Activated T-cell treated with anti-CD3 and anti-CD28 coated beads, Interleukin-2, amount 50 U/mL, for 72 hours (primary cell): ENCODE results near the gene LMNB1. TPM values are rescaled to one million over a fixed set of nuclear protein-coding genes. Genes with fewer than 3 reads are reported as not detected.

Experiments used
- ATAC-seq, 2 donors: fragments of 150-1000 bp; cut with Tn5 transposase; replicated peaks in 1 of 2; 2 replicates each; pipeline ENCODE4 v1.10.0; 2021; ENCODE audit warnings: moderate library complexity in 2 of 2, mild to moderate bottlenecking in 1 of 2
- DNase-seq, 2 donors: peaks; one replicate each; pipeline ENCODE4 v3.0.0; 2021 to 2022; ENCODE audit warnings: mixed read lengths in 1 of 2
- H3K27ac Mint-ChIP-seq: one replicate; pipeline ENCODE4 v1.8.0; 2022; ENCODE audit warnings: mild to moderate bottlenecking, moderate library complexity, mixed read lengths
- H3K27me3 Mint-ChIP-seq: one replicate; pipeline ENCODE4 v1.8.0; 2022; ENCODE audit warnings: low read depth, mixed read lengths
- H3K36me3 Mint-ChIP-seq, 2 donors: one replicate each; pipeline ENCODE4 v1.8.0; 2022; ENCODE audit warnings: mixed read lengths in 2 of 2, mild to moderate bottlenecking in 1 of 2; ENCODE audit not compliant: insufficient read depth in 2 of 2
- H3K4me1 Mint-ChIP-seq: one replicate; pipeline ENCODE4 v1.8.0; 2022; ENCODE audit warnings: low read depth, mixed read lengths
- H3K4me3 Mint-ChIP-seq, 2 donors: one replicate each; pipeline ENCODE4 v1.8.0; 2022; ENCODE audit warnings: mild to moderate bottlenecking in 2 of 2, mixed read lengths in 2 of 2, moderate library complexity in 2 of 2
- H3K9me3 Mint-ChIP-seq, 2 donors: one replicate each; pipeline ENCODE4 v1.8.0; 2022; ENCODE audit warnings: mixed read lengths in 2 of 2
- total RNA-seq, 2 donors: library from RNA; stranded (reverse); gene quantifications; one replicate each; pipeline ENCODE4 v1.2.3, GENCODE V29; 2022

LMNB1 gene
- total RNA-seq, 2 donors from 2014 or later, result 186 to 211 TPM

GRCh38 chr5:126857472-126858410, 80.8 kb downstream of the LMNB1 start:
- H3K36me3 Mint-ChIP-seq, result peaks cover 9 to 21% of the 10 kb centered on the region in 2 donors
- H3K4me1 Mint-ChIP-seq, result peaks cover 22% of the 10 kb centered on the region
- no peak overlapping the region for H3K27ac Mint-ChIP-seq
- H3K4me3 Mint-ChIP-seq, result no peak overlapping the region
- DNase-seq, result no peak
- ATAC-seq, result no peak
- H3K9me3 Mint-ChIP-seq, result peaks cover 0 to 2% of the 10 kb centered on the region in 2 donors
- H3K27me3 Mint-ChIP-seq, result no peaks in the 10 kb centered on the region

- DNase-seq (no peak), ATAC-seq (no peak)
- H3K9me3 Mint-ChIP-seq, result peaks cover 0 to 2% of the 10 kb centered on the region in 2 donors
- no peaks in the 10 kb centered on the region for H3K27me3 Mint-ChIP-seq
- H3K36me3 Mint-ChIP-seq, result peaks cover 10 to 16% of the 10 kb centered on the region in 2 donors
- H3K27ac Mint-ChIP-seq, result no peak overlapping the region
- peaks cover 15% of the 10 kb centered on the region for H3K4me1 Mint-ChIP-seq
- no peak overlapping the region for H3K4me3 Mint-ChIP-seq
These were observed 81.5 kb downstream of the LMNB1 start for GRCh38 chr5:126858441-126858840.

GRCh38 chr5:126863402-126863801, 86.5 kb downstream of the LMNB1 start:
- Mint-ChIP-seq H3K4me1 (no peaks in the 10 kb centered on the region), H3K27me3 (no peaks in the 10 kb centered on the region), H3K4me3 (no peak overlapping the region), H3K27ac (no peak overlapping the region), H3K9me3 (no peaks in the 10 kb centered on the region), H3K36me3 (peaks cover 0 to 1% of the 10 kb centered on the region in 2 donors)
- ATAC-seq (no peak), DNase-seq (no peak)

- no peak for DNase-seq
- H3K4me3 Mint-ChIP-seq, result no peak overlapping the region
- H3K27ac Mint-ChIP-seq, result no peak overlapping the region
- H3K9me3 Mint-ChIP-seq, result no peaks in the 10 kb centered on the region
- ATAC-seq, result peak in 1 of 2 donors; percentile 18
- no peaks in the 10 kb centered on the region for H3K27me3 Mint-ChIP-seq
- peaks cover 0 to 1% of the 10 kb centered on the region in 2 donors for H3K36me3 Mint-ChIP-seq
- peaks cover 8% of the 10 kb centered on the region for H3K4me1 Mint-ChIP-seq
These were observed 87.2 kb downstream of the LMNB1 start for GRCh38 chr5:126864042-126864688.

- no peak for DNase-seq
- no peak overlapping the region for H3K27ac Mint-ChIP-seq
- no peaks in the 10 kb centered on the region for H3K9me3 Mint-ChIP-seq
- H3K4me1 Mint-ChIP-seq, result peaks cover 11% of the 10 kb centered on the region
- peaks cover 0 to 1% of the 10 kb centered on the region in 2 donors for H3K36me3 Mint-ChIP-seq
- no peaks in the 10 kb centered on the region for H3K27me3 Mint-ChIP-seq
- ATAC-seq, result no peak
- no peak overlapping the region for H3K4me3 Mint-ChIP-seq
These were observed 88.4 kb downstream of the LMNB1 start for GRCh38 chr5:126865299-126865698.

- no peak for DNase-seq
- Mint-ChIP-seq H3K27me3 (no peaks in the 10 kb centered on the region), H3K36me3 (peaks cover 0 to 1% of the 10 kb centered on the region in 2 donors), H3K9me3 (no peaks in the 10 kb centered on the region), H3K27ac (no peak overlapping the region), H3K4me3 (no peak overlapping the region), H3K4me1 (peaks cover 11% of the 10 kb centered on the region)
- ATAC-seq, result no peak
These were observed 90.1 kb downstream of the LMNB1 start for GRCh38 chr5:126866851-126867636.

- Mint-ChIP-seq H3K27me3 (no peaks in the 10 kb centered on the region), H3K9me3 (no peaks in the 10 kb centered on the region), H3K27ac (no peak overlapping the region), H3K36me3 (no peaks in the 10 kb centered on the region), H3K4me3 (peak overlapping the region; percentile 73 to 80), H3K4me1 (peaks cover 11% of the 10 kb centered on the region)
- no peak for DNase-seq
- no peak for ATAC-seq
These were observed 91.5 kb downstream of the LMNB1 start for GRCh38 chr5:126868338-126869004.

- DNase-seq (no peak), ATAC-seq (peak; percentile 62 to 66)
- Mint-ChIP-seq H3K27me3 (no peaks in the 10 kb centered on the region), H3K4me1 (peaks cover 11% of the 10 kb centered on the region), H3K9me3 (no peaks in the 10 kb centered on the region), H3K27ac (no peak overlapping the region), H3K36me3 (no peaks in the 10 kb centered on the region), H3K4me3 (peak overlapping the region; percentile 73 to 80)
These were observed 92.1 kb downstream of the LMNB1 start for GRCh38 chr5:126869005-126869451.

- peaks cover 0 to 1% of the 10 kb centered on the region in 2 donors for H3K36me3 Mint-ChIP-seq
- no peak overlapping the region for H3K27ac Mint-ChIP-seq
- no peak overlapping the region for H3K4me3 Mint-ChIP-seq
- H3K9me3 Mint-ChIP-seq, result no peaks in the 10 kb centered on the region
- peaks cover 11% of the 10 kb centered on the region for H3K4me1 Mint-ChIP-seq
- no peak for DNase-seq
- ATAC-seq, result no peak
- no peaks in the 10 kb centered on the region for H3K27me3 Mint-ChIP-seq
These were observed 94.5 kb downstream of the LMNB1 start for GRCh38 chr5:126871441-126871840.

GRCh38 chr5:126872561-126873354, 95.8 kb downstream of the LMNB1 start:
- H3K27me3 Mint-ChIP-seq, result no peaks in the 10 kb centered on the region
- no peak overlapping the region for H3K27ac Mint-ChIP-seq
- H3K4me1 Mint-ChIP-seq, result peaks cover 11% of the 10 kb centered on the region
- no peaks in the 10 kb centered on the region for H3K9me3 Mint-ChIP-seq
- H3K36me3 Mint-ChIP-seq, result peaks cover 0 to 1% of the 10 kb centered on the region in 2 donors
- DNase-seq, result no peak
- H3K4me3 Mint-ChIP-seq, result no peak overlapping the region
- no peak for ATAC-seq

- H3K4me3 Mint-ChIP-seq, result no peak overlapping the region
- peaks cover 0 to 1% of the 10 kb centered on the region in 2 donors for H3K36me3 Mint-ChIP-seq
- ATAC-seq (no peak), DNase-seq (no peak)
- H3K27ac Mint-ChIP-seq, result no peak overlapping the region
- no peaks in the 10 kb centered on the region for H3K27me3 Mint-ChIP-seq
- no peaks in the 10 kb centered on the region for H3K4me1 Mint-ChIP-seq
- no peaks in the 10 kb centered on the region for H3K9me3 Mint-ChIP-seq
These were observed 98.4 kb downstream of the LMNB1 start for GRCh38 chr5:126875303-126875785.

- H3K4me3 Mint-ChIP-seq, result no peak overlapping the region
- no peak for DNase-seq
- H3K4me1 Mint-ChIP-seq, result no peaks in the 10 kb centered on the region
- H3K9me3 Mint-ChIP-seq, result no peaks in the 10 kb centered on the region
- H3K36me3 Mint-ChIP-seq, result peaks cover 0 to 1% of the 10 kb centered on the region in 2 donors
- no peaks in the 10 kb centered on the region for H3K27me3 Mint-ChIP-seq
- no peak overlapping the region for H3K27ac Mint-ChIP-seq
- no peak for ATAC-seq
These were observed 100.7 kb downstream of the LMNB1 start for GRCh38 chr5:126877602-126878001.
